Inflammatory macrophage (primary cell): ENCODE results near the gene NCOA1.
A peak's percentile ranks its signal among the peaks of the same experiment; 100 is the strongest.
"Not testable (repeated sequence)": the region's sequence is repeated elsewhere in the genome, so short reads cannot be mapped to it uniquely, and the experiment has no call there.

Experiments used
- DNase-seq, 2 donors: peaks; one replicate each; pipeline ENCODE4 v3.0.0-alpha.2; 2020 to 2022

Gene NCOA1

GRCh38 chr2:24508878-24509277, 17.8 kb downstream of the NCOA1 start:
- DNase-seq = peak; percentile 15 to 38

- no peak for DNase-seq
Measured at GRCh38 chr2:24509425-24509824, 18.4 kb downstream of the NCOA1 start.

DNA sequence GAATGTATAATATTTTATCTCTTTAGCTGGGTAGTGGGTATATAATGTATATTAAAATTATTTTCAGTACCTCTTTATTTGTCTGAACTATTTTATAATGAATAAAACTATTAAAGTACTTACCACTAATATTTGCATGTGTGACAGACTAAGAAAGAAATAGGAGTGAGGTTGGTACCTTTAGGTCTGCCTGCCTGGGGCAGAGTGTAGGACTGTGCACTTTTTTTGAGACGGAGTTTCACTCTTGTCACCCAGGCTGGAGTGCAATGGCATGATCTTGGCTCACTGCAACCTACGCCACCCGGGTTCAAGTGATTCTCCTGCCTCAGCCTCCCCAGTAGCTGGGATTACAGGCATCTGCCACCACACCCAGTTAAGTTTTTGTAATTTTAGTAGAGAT, 18.8 kb downstream of the NCOA1 start:
- no peak for DNase-seq

DNA sequence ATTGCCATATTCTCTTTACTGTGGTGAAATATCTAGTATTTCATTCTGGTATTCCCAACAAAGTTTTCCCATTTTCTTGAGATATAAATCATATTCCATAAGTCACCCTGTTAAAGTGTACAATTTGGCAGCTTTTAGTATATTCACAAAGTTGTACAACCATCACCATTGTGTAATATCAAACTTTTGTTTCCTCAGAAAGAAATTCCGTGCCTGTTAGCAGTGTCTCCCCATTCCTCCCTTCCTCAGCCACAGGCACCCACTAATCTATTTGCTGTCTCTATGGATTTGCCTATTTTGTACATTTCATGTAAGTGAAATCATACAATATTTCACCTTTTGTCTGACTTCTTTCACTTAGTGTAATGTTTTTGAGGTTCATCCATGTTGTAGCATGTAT, 19.7 kb downstream of the NCOA1 start:
- no peak for DNase-seq

DNA sequence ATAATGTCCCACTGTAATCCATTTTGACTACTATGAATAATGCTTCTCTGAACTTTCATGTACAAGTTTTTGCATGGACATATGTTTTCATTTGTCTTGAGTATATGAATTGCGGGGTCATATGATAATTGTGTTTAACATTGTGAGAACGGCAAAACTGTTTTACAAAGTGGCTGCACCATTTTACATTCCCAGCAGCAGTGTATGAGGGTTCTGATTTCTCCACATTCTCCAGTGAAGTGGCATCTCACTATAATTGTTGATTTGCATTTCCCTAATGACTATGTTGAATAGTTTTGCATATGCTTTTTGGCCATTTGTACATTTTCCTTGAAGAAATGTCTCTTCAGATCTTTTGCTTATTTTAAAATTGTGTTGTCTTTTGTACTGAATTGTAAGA, 20.1 kb downstream of the NCOA1 start:
- DNase-seq = no peak

DNA sequence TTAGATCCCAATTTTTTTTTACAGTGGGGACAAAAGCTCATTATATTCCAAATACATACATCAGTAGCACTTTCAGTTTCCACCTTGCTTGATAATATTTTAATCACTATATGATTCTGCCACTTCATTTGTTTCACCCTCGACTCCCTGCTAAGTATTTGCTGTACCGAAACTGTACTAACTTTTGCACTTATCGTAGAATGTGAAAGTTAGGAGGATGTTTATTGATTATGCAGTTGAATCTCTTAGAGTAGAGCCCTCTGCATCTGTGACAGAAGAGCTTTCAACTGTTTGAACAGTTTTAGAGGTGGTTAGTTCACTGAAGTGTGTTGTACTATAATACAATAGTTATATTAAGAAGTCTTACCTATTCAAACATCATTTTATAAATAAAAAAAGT, 20.8 kb downstream of the NCOA1 start:
- DNase-seq = no peak

- DNase-seq = no peak
Measured at GRCh38 chr2:24512404-24512803, 21.4 kb downstream of the NCOA1 start.

DNA sequence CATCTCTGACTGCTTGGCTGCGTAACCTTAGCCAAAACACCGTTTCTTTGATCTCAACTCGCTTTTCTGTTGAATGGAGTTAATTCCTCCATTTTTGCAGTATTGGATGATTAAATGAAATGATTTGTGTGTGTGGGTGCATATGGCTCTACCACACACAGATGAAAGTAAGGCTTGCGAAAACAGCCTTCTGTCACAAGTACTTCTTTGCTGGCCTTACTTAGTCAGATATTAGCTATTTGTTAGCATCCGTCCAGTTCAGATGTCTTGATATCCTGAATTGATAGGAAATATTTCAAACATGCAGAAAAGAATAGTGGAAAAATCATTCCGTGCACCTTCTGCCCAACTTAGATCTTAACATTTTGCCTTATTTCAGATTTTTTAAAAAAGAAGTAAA, 21.8 kb downstream of the NCOA1 start:
- peak in 1 of 2 donors; percentile 47 for DNase-seq

- DNase-seq = peak in 1 of 2 donors; percentile 42
Measured at GRCh38 chr2:24513281-24514071, 22.4 kb downstream of the NCOA1 start.

GRCh38 chr2:24514820-24515219, 23.8 kb downstream of the NCOA1 start:
- DNase-seq = no peak

- DNase-seq = no peak
Measured at GRCh38 chr2:24515335-24515734, 24.3 kb downstream of the NCOA1 start.

GRCh38 chr2:24515831-24516230, 24.8 kb downstream of the NCOA1 start:
- peak; percentile 53 to 57 for DNase-seq

DNA sequence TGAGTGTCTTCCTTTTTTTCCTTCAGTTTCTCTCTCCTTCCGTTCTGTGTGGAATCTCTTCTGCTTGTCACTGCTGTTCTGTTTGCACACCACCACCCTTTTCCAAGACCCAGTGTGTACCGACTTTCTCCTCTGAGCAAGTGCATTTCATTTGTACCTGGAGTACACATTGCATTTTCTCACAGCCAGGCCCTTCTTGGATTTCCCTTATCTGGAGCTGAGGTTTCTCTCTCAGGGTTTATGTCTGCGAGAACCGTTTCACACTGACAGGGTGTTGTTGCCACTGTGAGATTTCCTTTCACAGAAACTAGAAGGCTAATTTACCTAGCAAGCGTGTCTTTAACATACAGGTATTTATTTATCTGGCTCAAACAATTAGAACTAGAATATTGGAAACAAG, 26.2 kb downstream of the NCOA1 start:
- DNase-seq = no peak

GRCh38 chr2:24520175-24520574, 29.1 kb downstream of the NCOA1 start:
- DNase-seq = no peak

- no peak for DNase-seq
Measured at GRCh38 chr2:24521162-24521857, 30.3 kb downstream of the NCOA1 start.

DNA sequence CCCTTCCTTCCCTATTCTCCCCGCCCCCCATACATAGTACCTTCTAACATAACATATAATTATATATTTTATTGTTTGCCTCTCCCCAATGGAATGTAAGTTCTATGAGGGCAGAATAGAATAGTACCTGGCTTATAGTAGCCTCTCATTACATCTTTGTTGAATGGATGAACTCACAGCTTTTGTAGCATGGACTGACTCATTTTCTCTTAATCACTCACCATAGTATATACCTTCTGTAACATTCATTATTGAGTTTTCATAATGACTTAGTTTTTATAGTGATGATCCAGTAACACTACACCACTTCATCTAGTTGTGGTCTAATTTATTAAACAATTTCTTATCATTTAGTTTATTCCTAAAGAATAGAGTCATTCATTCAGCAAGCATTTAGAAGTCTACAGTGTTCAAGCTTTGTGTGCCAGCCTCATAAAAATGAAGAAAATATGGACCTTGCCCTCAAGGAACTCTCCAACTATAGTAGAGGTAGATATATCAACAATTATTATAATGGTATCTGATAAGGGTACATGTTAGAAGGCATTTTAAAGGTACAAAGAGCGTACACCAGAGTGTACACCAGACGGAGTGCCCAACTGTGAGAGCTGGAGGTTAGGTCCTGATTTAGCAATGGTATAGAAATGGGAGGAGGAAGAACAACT, 31.1 kb downstream of the NCOA1 start:
- DNase-seq = no peak

- DNase-seq = no peak
Measured at GRCh38 chr2:24527536-24527935, 36.5 kb downstream of the NCOA1 start.

- no peak for DNase-seq
Measured at GRCh38 chr2:24530796-24531195, 39.7 kb downstream of the NCOA1 start.

DNA sequence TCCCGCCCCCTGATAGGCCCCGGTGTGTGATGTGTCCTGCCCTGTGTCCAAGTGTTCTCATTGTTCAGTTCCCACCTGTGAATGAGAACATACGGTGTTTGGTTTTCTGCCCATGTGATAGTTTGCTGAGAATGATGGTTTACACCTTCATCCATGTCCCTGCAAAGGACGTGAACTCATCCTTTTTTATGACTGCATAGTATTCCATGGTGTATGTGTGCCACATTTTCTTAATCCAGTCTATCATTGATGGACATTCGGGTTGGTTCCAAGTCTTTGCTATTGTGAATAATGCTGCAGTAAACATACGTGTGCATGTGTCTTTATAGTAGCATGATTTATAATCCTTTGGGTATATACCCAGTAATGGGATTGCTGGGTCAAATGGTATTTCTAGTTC, 40.6 kb downstream of the NCOA1 start:
- DNase-seq = not testable (repeated sequence)

- not testable (repeated sequence) for DNase-seq
Measured at GRCh38 chr2:24532057-24532456, 41.0 kb downstream of the NCOA1 start.

GRCh38 chr2:24533574-24533973, 42.5 kb downstream of the NCOA1 start:
- not testable (repeated sequence) for DNase-seq

DNA sequence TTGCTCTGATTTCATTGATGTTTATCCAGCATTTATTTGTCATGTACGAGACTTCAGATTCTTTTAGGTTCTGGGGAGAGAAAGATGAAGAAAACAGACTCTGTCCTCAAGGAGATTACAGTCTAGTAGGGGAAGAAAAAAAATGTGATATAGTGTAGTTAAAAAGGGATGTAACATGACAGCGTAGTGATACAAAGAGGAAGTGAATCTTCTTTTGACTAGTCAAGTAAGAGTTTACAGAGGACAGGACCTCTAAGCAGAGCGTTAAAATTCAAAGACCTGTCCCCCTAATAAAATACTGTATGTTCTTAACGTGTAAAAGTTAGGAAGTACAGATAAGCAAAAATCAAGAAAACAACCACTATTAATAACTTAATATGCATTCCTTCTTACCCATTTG, 47.7 kb downstream of the NCOA1 start:
- peak in 1 of 2 donors; percentile 37 for DNase-seq

- DNase-seq = no peak
Measured at GRCh38 chr2:24539258-24539657, 48.2 kb downstream of the NCOA1 start.

- DNase-seq = no peak
Measured at GRCh38 chr2:24540011-24540477, 49.0 kb downstream of the NCOA1 start.
